Neuron (in vitro differentiated cells): ENCODE data around the gene SLIT3.

ENCODE experiments used
- H2AFZ ChIP-seq: one replicate; pipeline ENCODE4 v1.6.1; 2013; ENCODE audit warnings: low read depth, mild to moderate bottlenecking, inconsistent platforms, low read length, moderate library complexity
- H3K27me3 ChIP-seq: one replicate; pipeline ENCODE4 v1.6.1; 2013; ENCODE audit warnings: low read length; ENCODE audit not compliant: insufficient read depth
- H3K36me3 ChIP-seq: one replicate; pipeline ENCODE4 v1.6.1; 2013; ENCODE audit warnings: low read length; ENCODE audit not compliant: insufficient read depth
- H3K4me1 ChIP-seq: one replicate; pipeline ENCODE4 v1.6.1; 2013; ENCODE audit warnings: low read length; ENCODE audit not compliant: insufficient read depth
- H3K4me3 ChIP-seq: 2 replicates; pipeline ENCODE4 v1.5.1; 2013; ENCODE audit warnings: mild to moderate bottlenecking, low read length, moderate library complexity
- H3K9me3 ChIP-seq: one replicate; pipeline ENCODE4 v1.6.1; 2013; ENCODE audit warnings: low read length

The SLIT3 gene

GRCh38 chr5:169168280-169168679, 132.7 kb downstream of the SLIT3 start:
- H3K27me3 ChIP-seq = no peaks in the 10 kb centered on the region
- no peak overlapping the region for H2AFZ ChIP-seq
- H3K9me3 ChIP-seq = no peaks in the 10 kb centered on the region
- no peaks in the 10 kb centered on the region for H3K4me1 ChIP-seq
- H3K36me3 ChIP-seq = no peaks in the 10 kb centered on the region
- no peak overlapping the region for H3K4me3 ChIP-seq

- no peaks in the 10 kb centered on the region for H3K36me3 ChIP-seq
- no peaks in the 10 kb centered on the region for H3K27me3 ChIP-seq
- H3K4me3 ChIP-seq = no peak overlapping the region
- H3K9me3 ChIP-seq = no peaks in the 10 kb centered on the region
- H3K4me1 ChIP-seq = no peaks in the 10 kb centered on the region
- H2AFZ ChIP-seq = no peak overlapping the region
These were observed 134.9 kb downstream of the SLIT3 start for GRCh38 chr5:169166078-169166477.

- Histone ChIP-seq H3K9me3 (no peaks in the 10 kb centered on the region), H3K36me3 (no peaks in the 10 kb centered on the region), H3K4me1 (no peaks in the 10 kb centered on the region), H2AFZ (no peak overlapping the region), H3K27me3 (no peaks in the 10 kb centered on the region), H3K4me3 (no peak overlapping the region)
These were observed 135.9 kb downstream of the SLIT3 start for GRCh38 chr5:169165052-169165451.

- no peak overlapping the region for H3K4me3 ChIP-seq
- H2AFZ ChIP-seq = no peak overlapping the region
- H3K27me3 ChIP-seq = no peaks in the 10 kb centered on the region
- H3K36me3 ChIP-seq = no peaks in the 10 kb centered on the region
- no peaks in the 10 kb centered on the region for H3K4me1 ChIP-seq
- no peaks in the 10 kb centered on the region for H3K9me3 ChIP-seq
These were observed 136.4 kb downstream of the SLIT3 start for GRCh38 chr5:169164481-169164925.

GRCh38 chr5:169162407-169162806, 138.5 kb downstream of the SLIT3 start:
- H3K9me3 ChIP-seq = no peaks in the 10 kb centered on the region
- no peak overlapping the region for H3K4me3 ChIP-seq
- no peak overlapping the region for H2AFZ ChIP-seq
- H3K27me3 ChIP-seq = no peaks in the 10 kb centered on the region
- H3K4me1 ChIP-seq = no peaks in the 10 kb centered on the region
- H3K36me3 ChIP-seq = no peaks in the 10 kb centered on the region

- H3K4me3 ChIP-seq = no peak overlapping the region
- H3K36me3 ChIP-seq = no peaks in the 10 kb centered on the region
- H2AFZ ChIP-seq = no peak overlapping the region
- H3K4me1 ChIP-seq = no peaks in the 10 kb centered on the region
- no peaks in the 10 kb centered on the region for H3K9me3 ChIP-seq
- H3K27me3 ChIP-seq = no peaks in the 10 kb centered on the region
These were observed 139.8 kb downstream of the SLIT3 start for GRCh38 chr5:169161022-169161680.

- Histone ChIP-seq H3K36me3 (no peaks in the 10 kb centered on the region), H2AFZ (no peak overlapping the region), H3K9me3 (no peaks in the 10 kb centered on the region), H3K4me1 (no peaks in the 10 kb centered on the region), H3K4me3 (no peak overlapping the region), H3K27me3 (no peaks in the 10 kb centered on the region)
These were observed 140.5 kb downstream of the SLIT3 start for GRCh38 chr5:169160405-169160901.

- Histone ChIP-seq H3K4me1 (no peaks in the 10 kb centered on the region), H3K36me3 (no peaks in the 10 kb centered on the region), H3K4me3 (no peak overlapping the region), H2AFZ (no peak overlapping the region), H3K9me3 (no peaks in the 10 kb centered on the region), H3K27me3 (no peaks in the 10 kb centered on the region)
These were observed 142.2 kb downstream of the SLIT3 start for GRCh38 chr5:169158764-169159163.

- Histone ChIP-seq H3K4me1 (no peaks in the 10 kb centered on the region), H2AFZ (no peak overlapping the region), H3K36me3 (no peaks in the 10 kb centered on the region), H3K27me3 (no peaks in the 10 kb centered on the region), H3K9me3 (no peaks in the 10 kb centered on the region), H3K4me3 (no peak overlapping the region)
These were observed 143.9 kb downstream of the SLIT3 start for GRCh38 chr5:169157064-169157463.

GRCh38 chr5:169154679-169155078, 146.3 kb downstream of the SLIT3 start:
- Histone ChIP-seq H2AFZ (no peak overlapping the region), H3K36me3 (no peaks in the 10 kb centered on the region), H3K4me3 (no peak overlapping the region), H3K27me3 (no peaks in the 10 kb centered on the region), H3K9me3 (no peaks in the 10 kb centered on the region), H3K4me1 (no peaks in the 10 kb centered on the region)

- Histone ChIP-seq H3K36me3 (no peaks in the 10 kb centered on the region), H3K4me3 (no peak overlapping the region), H2AFZ (no peak overlapping the region), H3K4me1 (no peaks in the 10 kb centered on the region), H3K9me3 (no peaks in the 10 kb centered on the region), H3K27me3 (no peaks in the 10 kb centered on the region)
These were observed 147.5 kb downstream of the SLIT3 start for GRCh38 chr5:169153405-169153804.

- no peak overlapping the region for H2AFZ ChIP-seq
- H3K27me3 ChIP-seq = no peaks in the 10 kb centered on the region
- H3K4me3 ChIP-seq = no peak overlapping the region
- H3K4me1 ChIP-seq = no peaks in the 10 kb centered on the region
- H3K9me3 ChIP-seq = no peaks in the 10 kb centered on the region
- H3K36me3 ChIP-seq = no peaks in the 10 kb centered on the region
These were observed 148.0 kb downstream of the SLIT3 start for GRCh38 chr5:169152946-169153345.

- no peak overlapping the region for H3K4me3 ChIP-seq
- no peaks in the 10 kb centered on the region for H3K9me3 ChIP-seq
- no peaks in the 10 kb centered on the region for H3K36me3 ChIP-seq
- no peaks in the 10 kb centered on the region for H3K27me3 ChIP-seq
- no peaks in the 10 kb centered on the region for H3K4me1 ChIP-seq
- H2AFZ ChIP-seq = no peak overlapping the region
These were observed 148.5 kb downstream of the SLIT3 start for GRCh38 chr5:169152453-169152852.
